ENCODE data around the gene CSRNP3.
"Not testable (repeated sequence)": the region's sequence is repeated elsewhere in the genome, so short reads cannot be mapped to it uniquely, and the experiment has no call there.

The CSRNP3 gene

DNA sequence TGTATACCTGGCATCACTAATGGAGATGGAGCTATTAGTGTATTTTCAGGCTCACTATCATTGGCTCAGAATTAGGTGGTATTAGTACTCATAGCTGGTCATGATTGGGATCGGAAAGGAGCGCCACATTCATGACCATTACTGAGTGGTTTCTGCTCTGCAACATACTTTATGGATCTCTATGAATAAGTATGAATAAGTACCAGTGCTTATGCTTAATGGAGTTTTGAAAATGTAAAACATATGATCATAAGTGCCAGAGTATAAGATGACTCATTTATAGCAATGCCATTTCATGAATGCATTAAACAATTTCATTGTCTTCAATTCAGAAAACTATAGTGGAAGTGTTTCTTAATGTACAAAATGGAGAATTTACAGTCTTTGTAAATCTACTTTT lies 167.9 kb downstream of the CSRNP3 start:
- no peak for DNase-seq

DNA sequence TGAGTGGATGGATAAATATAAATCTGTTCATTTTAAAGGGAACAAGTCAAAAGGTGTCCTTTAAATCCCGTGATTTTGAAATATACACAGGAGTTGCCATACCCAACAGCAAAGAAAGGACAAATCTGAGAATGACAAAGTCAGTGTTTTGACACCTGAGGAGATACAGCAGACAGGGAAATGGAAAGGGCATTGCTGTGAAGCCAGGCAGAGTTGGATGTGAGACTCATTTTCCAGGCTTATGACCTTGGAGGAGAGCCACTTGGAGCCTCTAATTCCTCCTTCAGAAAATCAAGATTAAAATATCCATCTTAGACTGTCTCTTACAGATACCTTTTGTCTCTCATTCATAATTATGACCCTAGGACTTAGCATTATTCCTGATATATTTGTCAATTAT lies 170.0 kb downstream of the CSRNP3 start:
- DNase-seq: no peak

DNA sequence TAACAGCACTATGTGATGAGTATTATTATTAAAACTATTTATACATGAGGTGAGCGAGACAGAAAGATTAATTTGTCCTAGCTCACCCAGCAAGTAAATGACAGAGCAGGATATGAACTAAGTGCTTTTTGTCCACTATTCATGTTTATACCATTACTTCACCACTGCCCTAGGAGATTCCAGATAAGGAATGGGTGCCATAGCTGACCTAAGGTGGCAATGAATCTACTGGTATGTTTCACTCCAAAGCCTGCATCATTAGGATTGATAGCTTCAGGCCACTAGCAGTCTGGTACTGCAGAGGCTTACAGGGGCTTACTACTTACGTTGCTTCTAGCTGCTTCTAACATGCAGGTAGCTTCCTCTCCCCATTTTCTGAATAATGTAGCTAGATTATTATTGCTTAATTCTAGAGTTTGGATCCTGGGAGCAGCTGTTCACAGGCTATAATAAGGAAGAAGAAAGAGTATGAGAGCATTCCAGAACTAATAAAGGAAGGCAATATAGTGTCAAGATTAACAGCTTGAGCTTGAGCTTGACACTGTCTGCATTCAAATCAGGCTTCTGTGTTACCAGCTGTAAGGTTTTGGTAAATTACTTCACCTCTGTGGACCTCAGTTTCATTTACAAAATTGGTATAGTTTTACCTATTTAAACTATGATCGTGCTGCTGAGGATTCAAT lies 170.9 kb downstream of the CSRNP3 start:
- DNase-seq: no peak

DNA sequence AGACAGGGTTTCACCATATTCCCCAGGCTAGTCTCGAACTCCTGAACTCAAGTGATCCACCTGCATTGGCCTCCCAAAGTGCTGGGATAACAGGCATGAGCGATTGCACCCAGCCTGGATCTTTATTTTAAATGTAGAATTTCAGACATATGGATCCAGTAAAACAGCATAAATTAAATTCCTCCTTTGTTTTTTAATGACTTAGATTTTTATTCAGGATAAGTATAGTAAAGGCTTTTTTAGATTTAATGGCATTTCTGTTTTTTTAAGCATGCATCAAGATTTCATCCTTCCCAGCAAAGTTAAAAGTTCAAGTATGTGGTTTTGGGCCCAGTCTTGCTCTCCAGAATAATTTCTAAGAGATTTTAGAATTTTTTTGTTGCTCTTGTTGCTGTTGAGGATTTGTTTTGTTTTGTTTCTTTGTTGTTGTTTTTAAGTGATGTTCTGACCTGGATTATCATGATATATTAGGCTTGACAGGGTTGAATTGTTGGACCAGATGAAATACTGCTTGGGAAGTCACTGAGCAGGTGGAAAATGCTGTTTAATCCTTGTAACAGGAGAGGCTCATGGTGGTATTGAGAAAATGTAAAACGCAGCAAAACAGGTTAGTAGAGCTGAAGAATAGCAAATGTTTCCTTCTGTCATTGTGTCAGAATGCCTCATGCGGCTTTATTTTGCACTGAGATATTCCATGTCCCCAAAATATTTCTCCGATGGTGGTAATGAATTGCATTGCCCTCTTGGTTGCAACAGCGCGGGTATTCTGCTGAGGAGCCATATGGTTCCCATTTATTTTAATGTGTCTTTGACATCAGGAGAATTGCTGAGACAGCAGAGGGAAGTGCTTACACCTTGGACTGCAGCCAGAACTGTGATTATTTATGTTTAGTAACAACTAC lies 176.7 kb downstream of the CSRNP3 start:
- DNase-seq: no peak

DNA sequence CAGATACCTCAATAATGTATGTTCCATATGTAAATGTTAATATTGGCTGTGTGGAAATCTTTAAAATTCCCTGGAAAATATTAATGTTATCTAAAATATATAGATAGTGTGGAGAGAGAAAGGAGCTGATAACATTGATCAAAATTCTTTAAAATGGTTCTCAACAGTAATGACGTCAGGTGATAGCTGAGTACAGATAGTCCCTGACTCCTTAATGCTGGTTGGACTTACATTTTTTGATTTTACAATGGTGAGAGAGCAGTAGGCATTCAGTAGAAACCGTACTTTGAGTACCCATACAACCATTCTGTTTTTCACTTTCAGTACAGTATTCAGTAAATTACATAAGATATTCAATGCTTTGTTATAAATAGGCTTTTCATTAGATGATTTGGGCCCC lies 177.9 kb downstream of the CSRNP3 start:
- DNase-seq: no peak

DNA sequence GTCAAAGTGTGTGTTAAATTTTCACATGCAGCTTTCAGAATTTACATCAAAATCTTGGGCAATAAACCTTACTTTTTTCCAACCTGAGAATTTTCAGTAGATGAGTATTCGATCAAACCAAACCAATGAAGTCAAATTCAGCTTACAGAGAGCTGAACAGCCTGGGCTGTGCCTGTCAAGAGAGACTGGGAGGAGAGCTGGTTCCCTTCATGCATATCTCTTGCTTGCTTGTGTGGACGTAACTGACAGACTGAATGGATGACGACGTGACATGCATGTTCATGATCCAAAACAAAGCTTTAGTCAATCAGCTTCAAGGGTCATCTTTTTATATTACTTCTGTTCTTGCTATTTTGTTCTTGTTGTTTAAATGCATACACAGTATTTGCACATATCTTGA lies 179.3 kb downstream of the CSRNP3 start:
- no peak for DNase-seq

DNA sequence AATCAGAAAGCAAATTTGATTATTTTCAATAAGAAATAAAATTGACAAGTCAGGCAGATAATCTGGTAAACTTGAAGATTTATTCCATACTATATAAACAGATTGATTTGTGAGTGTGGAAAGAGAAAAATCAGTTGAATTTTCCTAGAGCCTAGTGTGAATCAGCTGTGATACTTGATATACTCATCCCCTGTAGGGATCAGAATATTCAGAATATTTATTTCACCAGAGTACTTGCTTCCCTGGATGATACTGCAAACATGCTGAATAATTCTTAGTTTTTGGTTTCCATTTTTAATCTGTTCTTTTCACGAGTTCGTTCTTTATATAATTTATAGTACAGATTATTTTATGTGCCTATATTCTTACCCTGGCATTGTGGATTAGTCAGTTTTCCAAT lies 181.7 kb downstream of the CSRNP3 start:
- no peak for DNase-seq

DNA sequence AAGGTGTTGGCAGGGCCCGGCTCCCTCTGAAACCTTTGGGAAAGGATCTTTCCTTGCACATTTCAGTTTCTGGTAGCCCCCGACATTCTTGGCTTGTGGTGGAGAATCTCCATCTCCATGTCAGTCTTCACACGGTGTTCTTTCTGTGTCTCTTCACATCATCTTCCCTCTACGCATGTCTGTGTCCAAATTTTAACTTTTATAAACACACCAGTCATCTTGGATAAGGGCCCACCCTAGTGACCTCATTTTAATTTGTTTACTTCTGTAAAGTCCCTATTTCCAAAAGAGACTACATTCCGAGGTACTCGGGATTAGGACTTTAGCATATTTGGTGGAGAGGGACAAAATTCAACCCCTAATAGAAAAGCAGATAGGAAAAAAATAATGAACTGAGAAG lies 186.2 kb downstream of the CSRNP3 start:
- no peak for DNase-seq

DNA sequence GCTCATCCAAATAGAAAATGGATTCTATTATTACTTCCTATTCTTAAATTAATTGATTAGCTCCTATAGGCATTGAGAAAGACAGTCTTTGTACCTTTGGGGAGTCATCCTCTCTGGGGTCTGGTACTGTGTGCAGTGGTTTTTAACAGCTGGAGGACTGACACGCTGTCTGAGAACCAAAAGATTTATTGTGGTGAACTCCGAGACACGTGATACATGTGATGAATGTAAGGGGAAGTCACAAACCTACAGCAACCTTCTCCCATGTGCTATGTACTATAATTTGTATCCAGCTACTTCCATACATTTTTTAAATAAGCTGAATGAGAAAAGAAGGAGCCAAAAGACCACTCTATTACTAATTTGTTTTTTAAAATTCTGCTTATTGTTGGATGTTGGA lies 190.9 kb downstream of the CSRNP3 start:
- DNase-seq: no peak

DNA sequence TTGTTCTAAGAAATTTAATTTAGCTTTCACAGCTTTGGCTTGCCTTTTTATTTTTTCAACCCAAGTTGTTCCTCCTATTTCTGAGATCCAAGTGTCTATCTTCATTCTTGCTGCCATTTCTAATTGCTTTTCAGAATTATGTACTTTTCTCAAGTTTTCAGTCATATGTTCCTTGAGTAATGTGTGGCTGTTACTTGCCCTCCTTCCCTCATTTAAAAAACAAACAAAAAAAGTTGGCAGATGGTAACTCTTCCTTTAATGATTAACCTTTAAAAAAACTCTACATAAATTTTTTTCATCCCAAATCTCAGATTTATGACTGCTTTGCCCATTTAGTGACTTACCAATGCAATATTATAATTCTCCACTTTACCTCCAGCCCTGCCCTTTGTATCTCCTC lies 193.2 kb downstream of the CSRNP3 start:
- DNase-seq: no peak

DNA sequence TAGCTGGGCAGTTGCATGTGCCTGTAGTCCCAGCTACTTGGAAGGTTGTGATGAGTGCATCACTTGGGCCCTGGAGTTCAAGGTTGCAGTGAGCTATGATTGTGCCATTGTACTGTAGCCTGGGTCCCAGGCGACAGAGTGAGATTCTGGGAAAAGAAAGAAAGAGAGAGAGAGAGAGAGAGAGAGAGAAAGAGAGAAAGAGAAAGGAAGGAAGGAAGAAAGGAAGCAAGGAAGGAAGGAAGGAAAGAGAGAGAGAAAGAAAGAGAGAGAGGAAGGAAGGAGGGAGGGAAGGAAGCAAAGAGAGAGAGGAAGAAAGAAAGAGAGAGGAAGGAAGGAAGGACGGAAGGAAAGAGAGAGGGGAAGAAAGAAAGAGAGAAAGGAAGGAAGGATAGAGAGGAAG lies 196.1 kb downstream of the CSRNP3 start:
- no peak for DNase-seq

DNA sequence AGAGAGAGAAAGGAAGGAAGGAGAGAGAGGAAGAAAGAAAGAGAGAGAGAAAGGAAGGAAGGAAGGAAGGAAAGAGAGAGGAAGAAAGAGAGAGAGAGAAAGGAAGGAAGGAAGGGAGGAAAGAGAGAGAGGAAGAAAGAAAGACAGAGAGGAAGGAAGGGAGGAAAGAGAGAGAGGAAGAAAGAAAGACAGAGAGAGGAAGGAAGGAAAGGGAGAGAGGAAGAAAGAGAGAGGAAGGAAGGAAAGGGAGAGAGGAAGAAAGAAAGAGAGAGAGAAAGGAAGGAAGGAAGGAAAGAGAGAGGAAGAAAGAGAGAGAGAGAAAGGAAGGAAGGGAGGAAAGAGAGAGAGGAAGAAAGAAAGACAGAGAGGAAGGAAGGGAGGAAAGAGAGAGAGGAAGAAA lies 196.6 kb downstream of the CSRNP3 start:
- not testable (repeated sequence) for DNase-seq

DNA sequence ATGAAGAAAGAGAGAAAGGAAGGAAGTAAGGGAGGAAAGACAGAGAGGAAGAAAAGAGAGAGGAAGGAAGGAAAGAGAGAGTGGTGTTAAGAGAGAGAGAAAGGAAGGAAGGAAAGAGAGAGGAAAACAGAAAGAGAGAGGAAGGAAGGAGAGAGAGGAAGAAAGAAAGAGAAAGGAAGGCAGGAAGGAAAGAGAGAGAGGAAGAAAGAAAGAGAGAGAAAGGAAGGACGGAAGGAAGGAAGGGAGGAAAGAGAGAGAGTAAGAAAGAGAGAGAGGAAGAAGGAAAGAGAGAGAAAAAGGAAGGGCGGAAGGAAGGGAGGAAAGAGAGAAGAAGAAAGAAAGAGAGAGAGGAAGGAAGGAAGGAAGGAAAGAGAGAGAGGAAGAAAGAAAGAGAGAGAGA lies 197.1 kb downstream of the CSRNP3 start:
- no peak for DNase-seq

DNA sequence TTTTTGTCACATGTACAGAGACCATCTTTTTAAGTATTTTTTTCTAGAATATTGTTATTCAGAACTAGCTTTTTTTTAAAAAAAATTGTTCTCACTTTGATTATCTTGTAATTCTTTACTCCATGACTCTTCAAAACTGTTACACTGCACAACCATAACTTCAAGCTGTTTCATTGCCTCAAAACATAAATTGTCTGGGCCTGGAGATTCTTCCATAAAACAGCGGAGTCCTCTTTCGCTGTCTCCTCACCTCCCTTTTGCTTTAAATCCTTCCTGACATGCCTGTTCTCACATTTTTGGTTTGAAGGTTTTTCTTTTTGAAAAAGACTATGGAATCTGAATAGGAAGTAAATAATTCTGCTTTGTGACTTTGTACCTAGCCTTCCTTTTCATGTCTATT lies 197.9 kb downstream of the CSRNP3 start:
- DNase-seq: no peak

DNA sequence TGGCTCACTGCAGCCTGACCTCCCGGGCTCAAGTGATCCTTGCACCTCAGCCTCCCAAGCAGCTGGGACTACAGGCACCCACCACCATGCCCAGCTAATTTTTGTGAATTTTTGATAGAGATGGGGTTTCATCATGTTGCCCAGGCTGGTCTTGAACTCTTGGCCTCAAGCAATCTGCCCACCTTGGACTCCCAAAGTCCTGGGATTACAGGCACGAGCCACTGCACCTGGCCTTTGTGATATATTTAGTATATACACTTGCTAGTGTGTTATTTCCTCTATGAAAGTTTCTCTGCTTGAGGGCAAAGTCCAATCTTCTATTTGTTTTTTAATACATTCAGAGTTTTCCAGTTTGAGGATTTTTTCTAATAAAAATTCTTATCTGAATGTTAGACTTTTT lies 205.3 kb downstream of the CSRNP3 start:
- DNase-seq: no peak

DNA sequence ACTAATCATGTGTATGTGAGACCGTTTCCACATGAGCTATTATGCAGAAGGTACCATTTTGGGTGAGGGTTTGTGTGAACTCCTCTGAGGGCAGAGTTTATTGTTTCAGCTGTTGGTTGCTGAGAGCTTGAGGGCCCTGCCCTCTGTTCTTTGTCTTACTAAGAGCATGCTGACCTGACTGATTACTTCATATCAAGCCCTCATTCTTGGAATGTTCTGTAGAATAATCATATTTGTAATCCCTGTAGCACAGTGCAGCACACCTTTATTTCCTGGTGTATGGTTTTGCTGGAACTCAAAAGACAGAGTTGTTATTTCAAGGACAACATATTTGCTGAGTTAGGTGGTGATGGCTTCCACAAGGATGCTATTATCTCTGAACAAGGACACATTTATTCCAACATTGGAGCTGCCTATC lies 206.1 kb downstream of the CSRNP3 start:
- DNase-seq: no peak

DNA sequence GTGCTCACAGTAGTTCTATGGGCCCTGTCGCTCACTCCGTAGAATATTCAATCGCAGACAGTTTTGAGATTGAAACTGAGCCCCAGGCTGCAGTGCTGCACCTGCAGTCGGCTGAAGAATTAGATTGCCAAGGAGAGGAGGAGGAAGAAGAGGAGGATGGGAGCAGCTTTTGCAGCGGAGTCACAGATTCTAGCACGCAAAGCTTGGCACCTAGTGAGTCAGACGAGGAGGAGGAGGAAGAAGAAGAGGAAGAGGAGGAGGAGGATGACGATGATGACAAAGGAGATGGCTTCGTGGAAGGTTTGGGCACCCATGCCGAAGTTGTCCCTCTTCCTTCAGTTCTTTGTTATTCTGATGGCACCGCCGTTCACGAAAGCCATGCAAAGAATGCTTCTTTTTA lies 209.4 kb downstream of the CSRNP3 start:
- DNase-seq: no peak

DNA sequence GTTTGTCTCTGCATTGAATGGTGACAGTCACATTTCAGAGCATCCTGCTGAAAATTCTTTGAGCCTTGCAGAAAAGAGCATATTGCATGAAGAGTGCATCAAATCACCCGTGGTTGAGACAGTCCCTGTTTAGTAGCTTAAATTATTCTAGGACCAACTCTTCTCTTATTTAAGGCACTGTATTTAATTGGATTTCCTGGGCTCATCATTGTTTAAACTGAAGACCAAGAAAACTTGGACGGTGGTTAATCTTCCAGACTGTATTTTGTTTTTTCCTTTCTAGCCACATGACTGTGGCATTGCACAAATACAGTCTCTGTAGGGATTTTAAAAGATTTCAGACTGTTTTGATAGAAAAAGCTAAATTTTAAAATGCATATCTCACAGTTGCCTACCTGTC lies 210.1 kb downstream of the CSRNP3 start:
- DNase-seq: no peak

DNA sequence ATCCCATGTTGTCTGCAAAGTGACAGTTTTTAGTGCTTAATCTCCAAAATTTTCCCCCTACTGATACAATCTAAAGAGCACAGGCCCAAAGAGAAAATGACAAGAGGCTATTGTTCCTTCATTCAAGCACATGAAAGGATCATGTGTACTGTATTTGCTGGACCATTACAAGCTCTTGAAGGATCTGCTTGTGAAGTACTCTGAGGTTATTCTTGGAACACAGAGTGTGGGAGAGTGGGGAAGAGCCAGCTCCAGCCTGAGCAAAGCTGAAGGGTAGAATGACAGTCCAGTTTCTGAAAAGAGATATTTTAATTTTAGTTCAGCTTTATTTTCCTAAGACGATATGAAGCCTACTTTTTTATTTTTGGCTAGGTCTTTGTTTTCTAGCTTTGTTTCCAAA lies 212.3 kb downstream of the CSRNP3 start:
- no peak for DNase-seq

DNA sequence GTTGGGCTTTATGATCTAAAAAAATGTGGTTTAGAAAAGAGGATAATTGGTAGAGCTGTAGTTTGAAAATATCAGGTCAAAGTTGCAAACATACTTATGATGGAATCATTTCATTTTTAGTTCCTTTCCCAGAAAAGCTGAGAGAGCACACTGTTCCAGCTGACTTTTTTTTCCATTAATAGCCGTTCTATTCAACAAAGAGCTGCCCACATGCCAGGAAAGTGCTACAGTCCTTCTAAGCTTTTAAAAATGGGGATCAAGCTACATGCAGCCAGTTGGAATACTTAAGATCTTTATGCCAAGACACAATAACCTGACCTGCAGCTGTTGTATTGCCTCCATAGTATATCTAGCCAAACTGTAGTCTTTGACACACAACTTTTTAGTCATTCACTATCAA lies 213.0 kb downstream of the CSRNP3 start:
- no peak for DNase-seq

DNA sequence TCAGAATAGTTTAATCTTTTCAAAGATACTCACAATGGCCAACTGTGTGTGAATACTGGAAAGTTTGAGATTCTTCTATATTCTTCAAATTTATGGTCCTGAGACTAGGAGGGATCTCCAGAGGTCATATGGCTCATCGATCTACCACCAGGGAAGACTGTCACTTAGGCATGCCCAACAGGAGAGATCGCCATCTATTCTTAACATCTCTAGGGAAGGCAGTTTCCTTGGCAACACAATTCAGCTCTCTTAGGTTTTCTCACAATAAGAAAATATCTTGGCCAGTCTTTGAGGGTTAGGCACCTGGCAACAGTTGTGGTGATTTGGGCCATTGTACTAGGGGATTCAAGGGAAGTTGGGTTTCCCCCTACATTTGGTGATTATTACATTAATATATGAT lies 217.3 kb downstream of the CSRNP3 start:
- DNase-seq: no peak

DNA sequence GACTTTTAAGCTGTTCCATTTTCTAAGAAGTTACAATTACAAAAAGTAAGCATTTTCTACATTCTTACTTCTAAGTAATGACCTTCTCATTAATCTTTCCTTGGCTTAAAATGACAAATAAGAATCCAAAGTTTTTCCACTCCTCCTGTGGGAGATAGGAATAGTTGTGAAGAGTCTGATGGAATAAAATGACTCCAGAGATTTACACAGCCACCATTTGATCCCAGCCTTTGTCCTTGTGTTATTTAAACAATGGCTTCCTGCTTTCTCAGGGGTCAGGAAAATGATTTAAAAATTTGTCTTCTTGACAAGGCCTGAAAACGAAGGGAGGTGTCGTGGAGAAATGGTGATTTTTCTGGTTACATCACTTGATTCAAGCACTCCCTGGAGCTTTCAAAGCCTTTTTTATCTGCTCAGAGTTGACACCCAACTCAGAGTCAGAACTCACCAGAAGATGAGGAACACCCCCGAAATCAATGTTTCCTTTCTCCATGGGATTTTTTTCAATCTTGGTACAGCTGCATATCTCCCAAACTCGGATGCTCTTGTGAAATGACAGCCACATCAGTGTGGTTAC lies 218.0 kb downstream of the CSRNP3 start:
- no peak for DNase-seq

DNA sequence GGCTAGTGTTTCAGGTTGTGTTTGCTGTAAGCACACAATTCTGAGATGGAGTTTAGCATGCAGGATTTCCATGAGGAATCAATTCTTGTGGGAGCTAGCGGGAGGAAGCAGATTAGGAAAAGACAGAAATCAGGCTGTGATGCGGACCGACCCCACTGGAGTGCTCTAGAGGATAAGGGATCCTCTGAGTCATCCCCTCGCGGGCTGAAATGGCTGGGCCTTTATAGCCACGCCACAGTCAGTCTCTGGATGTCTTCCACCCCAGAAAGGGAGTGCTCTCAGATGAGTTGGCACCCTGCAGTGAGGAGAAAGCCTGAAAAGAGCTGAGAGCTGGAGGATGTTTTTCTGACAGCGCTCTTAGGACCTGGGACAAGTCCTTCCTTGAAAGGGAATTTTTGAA lies 222.1 kb downstream of the CSRNP3 start:
- no peak for DNase-seq

DNA sequence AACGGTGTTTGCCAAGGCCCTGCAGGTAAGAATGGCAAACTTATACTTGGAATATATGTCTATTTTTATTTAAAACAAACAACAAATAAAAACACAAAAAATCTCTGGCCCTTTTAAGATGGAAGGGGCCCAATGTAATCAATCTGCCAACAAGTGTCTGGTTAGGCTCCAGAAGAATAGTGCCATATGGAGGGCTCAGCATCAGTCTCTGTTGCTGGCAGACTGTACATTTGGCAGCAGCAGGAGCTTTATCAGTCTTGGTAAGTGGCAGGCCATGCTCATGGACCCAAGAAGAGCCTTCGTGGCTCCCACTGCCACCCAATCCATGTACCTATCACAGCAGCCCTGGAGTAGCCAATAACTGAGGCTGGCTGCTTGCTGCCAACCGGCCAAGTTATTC lies 223.4 kb downstream of the CSRNP3 start:
- DNase-seq: no peak
